ENCODE results near the gene RXRB. TPM values are rescaled to one million over a fixed set of nuclear protein-coding genes. Genes with fewer than 3 reads are reported as not detected.
"Not testable (repeated sequence)": the region's sequence is repeated elsewhere in the genome, so short reads cannot be mapped to it uniquely, and the experiment has no call there.

Gene RXRB
- total and polyA plus RNA-seq, 2 of the 8 experiments (the other 6 are each of a cell fraction or from before 2014, with no cell fraction given): 13.0 to 18.1 TPM

DNA sequence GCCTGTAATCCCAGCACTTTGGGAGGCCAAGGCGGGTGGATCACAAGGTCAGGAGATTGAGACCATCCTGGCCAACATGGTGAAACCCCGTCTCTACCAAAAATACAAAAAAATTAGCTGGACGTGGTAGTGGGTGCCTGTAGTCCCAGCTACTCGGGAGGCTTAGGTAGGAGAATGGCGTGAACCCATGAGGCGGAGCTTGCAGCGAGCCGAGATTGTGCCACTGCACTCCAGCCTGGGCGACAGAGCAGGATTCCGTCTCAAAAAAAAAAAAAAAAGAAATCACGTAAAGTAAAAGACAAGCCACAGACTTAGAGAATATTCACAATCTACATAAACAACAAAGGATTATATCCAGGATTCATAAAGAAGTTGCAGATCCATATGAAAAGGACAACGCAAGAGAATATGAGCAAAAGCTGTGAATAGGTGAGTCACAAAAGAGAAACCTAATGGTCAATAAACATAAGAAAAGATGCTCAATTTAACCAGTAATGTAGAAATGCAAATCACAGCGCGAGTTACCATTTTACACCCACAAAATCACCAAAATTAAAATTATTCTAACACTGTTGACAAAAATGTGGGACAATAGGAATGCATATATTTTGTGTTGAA, 26.1 kb upstream of the RXRB start:
- Histone ChIP-seq H3K4me1 (replicated peaks in 1 of 4; ENCODE audit: control insufficient read depth in 3 of 4, insufficient read depth in 4 of 4, low read length in 3 of 4) (peaks cover 0 to 11% (median 2%) of the 10 kb centered on the region in 4 experiments; a peak in 2 of 7 replicates), H3K4me3 (ENCODE audit: extremely low read depth in 1 of 4, insufficient read depth in 2 of 4, low read depth in 3 of 4, low read length in 4 of 4) (peak overlapping the region in 1 of 4 experiments; percentile 38; a peak in 3 of 8 replicates), H3K4me2 (ENCODE audit: insufficient read depth in 1 of 2, low read depth in 2 of 2, low read length in 2 of 2) (peak overlapping the region; percentile 1 to 55; a peak in 3 of 4 replicates)
- H3K14ac ChIP-seq (ENCODE audit: insufficient read length); H2AK5ac ChIP-seq (ENCODE audit: low read depth, low read length); H4K5ac ChIP-seq (ENCODE audit: insufficient read length, low read depth, low read length); H2BK15ac ChIP-seq (ENCODE audit: low read length); H3K79me1 ChIP-seq (ENCODE audit: low read depth, low read length); H2BK12ac ChIP-seq (ENCODE audit: low read depth, low read length); H3K36me3 ChIP-seq (ENCODE audit: control insufficient read depth in 2 of 4, insufficient read depth in 4 of 4, low read length in 3 of 4); H4K8ac ChIP-seq (ENCODE audit: extremely low read depth, insufficient read depth, low read length); H3K23me2 ChIP-seq (ENCODE audit: low read depth, low read length); H3K27me3 ChIP-seq (replicated peaks in 1 of 4; ENCODE audit: control insufficient read depth in 3 of 4, extremely low read depth in 1 of 4, insufficient read depth in 3 of 4, low read length in 3 of 4); H3K9me3 ChIP-seq (ENCODE audit: insufficient read depth in 2 of 2, low read depth in 1 of 2, low read length in 1 of 2); FAIRE-seq; H3K4ac ChIP-seq (replicated peaks; ENCODE audit: insufficient read length, low read depth, low read length); DNase-seq (ENCODE audit: low read depth in 1 of 2, low spot score in 2 of 2); H2AFZ ChIP-seq (ENCODE audit: low read length); H3K56ac ChIP-seq (replicated peaks; ENCODE audit: insufficient read length, low read depth, low read length); H3K18ac ChIP-seq (ENCODE audit: extremely low read depth, low read length); H2BK20ac ChIP-seq (ENCODE audit: low read length); H3K9ac ChIP-seq (replicated peaks in 1 of 4; ENCODE audit: extremely low read depth in 1 of 4, low read depth in 3 of 4, low read length in 3 of 4); H2BK5ac ChIP-seq (ENCODE audit: low read depth, low read length); H3K27ac ChIP-seq (ENCODE audit: low read depth, low read length); H3K79me2 ChIP-seq (ENCODE audit: control insufficient read depth in 1 of 2, insufficient read depth in 2 of 2, low read length in 2 of 2); H2BK120ac ChIP-seq (replicated peaks; ENCODE audit: low read depth, low read length); H3K23ac ChIP-seq (ENCODE audit: insufficient read length); H4K91ac ChIP-seq (replicated peaks; ENCODE audit: insufficient read length, low read length); H4K20me1 ChIP-seq (replicated peaks in 1 of 2; ENCODE audit: control insufficient read depth in 1 of 2, insufficient read depth in 2 of 2, low read length in 2 of 2): not testable (repeated sequence)
- ChIA-PET CTCF (ENCODE audit: partially characterized antibody) (interaction anchor here (0.6 to 1.8 kb wide), 8 partner anchors 9 to 236 kb away, joined by 3 to 7 read pairs (median 4); no protein-coding TSS in a partner anchor), POLR2A (ENCODE audit: partially characterized antibody) (interaction anchor here (3.2 kb wide), 1 partner anchor 45 kb away, joined by 10 read pairs; the partner anchor contains the start of genes RPS18 and VPS52)
- WGBS, 2 experiments (ENCODE audit: extremely low coverage in 1 of 2, insufficient coverage in 1 of 2, insufficient read length in 1 of 2, insufficient replicate concordance in 2 of 2, low coverage in 1 of 2, low lambda C conversion rate in 2 of 2, missing lambda C conversion rate in 1 of 2): 17% methylated on average over 11 of the region's 14 CpGs; no CpG with 5 or more reads in 1 of the 2 experiments

Data from H1 (cell line).